Activated T-helper 1 cell treated with Interleukin-2 at 50 U/mL for 16 hours (primary cell): ENCODE results near the gene CPSF7.
"Not testable (repeated sequence)": the region's sequence is repeated elsewhere in the genome, so short reads cannot be mapped to it uniquely, and the experiment has no call there.

Experiments used
- DNase-seq: peaks from one replicate; pipeline ENCODE4 v3.0.0-alpha.2; 2020; ENCODE audit warnings: low read depth

Gene CPSF7

GRCh38 chr11:61439615-61440014 lies 9.8 kb upstream of the CPSF7 start:
- no peak for DNase-seq

DNA sequence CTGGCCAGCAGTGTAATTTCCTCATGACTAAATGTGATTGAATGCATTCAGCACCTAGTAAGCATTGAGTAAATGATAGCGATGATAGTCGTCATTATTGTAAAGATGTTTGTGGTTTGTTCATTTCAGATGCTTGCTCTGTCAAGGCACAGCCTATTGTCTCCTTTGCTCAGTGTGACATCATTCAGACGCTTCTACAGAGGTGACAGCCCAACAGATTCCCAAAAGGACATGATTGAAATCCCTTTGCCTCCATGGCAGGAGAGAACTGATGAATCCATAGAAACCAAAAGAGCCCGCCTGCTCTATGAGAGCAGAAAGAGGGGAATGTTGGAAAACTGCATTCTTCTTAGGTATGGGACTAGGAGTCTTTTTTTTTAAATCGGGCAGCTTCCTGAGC lies 7.7 kb upstream of the CPSF7 start:
- no peak for DNase-seq

DNA sequence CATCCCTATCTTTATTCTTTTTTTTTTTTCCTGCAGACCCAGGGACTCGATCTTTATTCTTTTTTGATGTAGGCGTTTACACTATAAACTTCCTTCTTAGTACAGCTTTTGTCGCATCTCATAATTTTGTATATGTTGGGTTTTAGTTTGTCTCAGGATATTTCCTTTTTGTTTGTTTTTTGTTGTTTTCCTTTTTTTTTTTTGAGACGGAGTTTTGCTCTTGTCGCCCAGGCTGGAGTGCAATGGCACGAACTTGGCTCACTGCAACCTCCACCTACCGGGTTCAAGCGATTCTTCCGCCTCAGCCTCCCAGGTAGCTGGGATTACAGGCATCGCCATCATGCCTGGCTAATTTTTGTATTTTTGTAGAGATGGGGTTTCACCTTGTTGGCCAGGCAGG lies 1.1 kb upstream of the CPSF7 start:
- not testable (repeated sequence) for DNase-seq

DNA sequence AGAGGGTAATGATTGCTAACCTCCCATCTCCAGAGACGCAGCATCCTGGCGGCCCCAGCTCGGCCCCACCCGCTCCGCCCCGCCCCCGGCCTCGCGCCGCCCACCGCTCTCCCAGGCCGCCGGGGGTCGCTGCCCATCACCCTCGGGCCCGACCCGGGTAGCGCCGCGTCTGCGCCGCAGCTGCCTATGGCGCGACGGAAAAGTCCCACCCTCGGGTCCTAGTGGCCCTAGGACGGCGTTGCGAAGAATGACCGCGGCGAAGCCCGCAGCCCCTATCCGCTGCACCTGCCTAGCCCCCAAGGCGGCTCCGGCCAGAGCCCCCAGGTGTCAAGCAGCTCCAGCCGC lies 457 bp downstream of the CPSF7 start:
- DNase-seq: peak; percentile 62

- no peak for DNase-seq
Observed at GRCh38 chr11:61425367-61426131, 4.2 kb downstream of the CPSF7 start.

DNA sequence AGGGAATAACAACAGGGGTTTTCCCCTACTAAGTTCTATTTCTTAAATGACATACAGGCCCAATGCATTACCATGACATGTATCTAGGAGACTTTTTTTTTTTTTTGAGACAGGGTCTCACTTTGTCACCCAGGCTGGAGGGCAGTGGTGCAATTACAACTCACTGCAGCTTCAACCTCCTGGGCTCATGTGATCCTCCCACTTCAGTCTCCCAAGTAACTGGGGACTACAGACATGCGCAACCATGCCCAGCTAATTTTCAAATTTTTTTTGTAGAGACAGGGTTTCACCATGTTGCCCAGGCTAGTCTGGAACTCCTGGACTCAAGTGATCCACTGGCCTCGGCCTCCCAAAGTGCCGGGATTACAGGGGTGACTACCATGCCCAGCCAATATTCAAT lies 7.5 kb downstream of the CPSF7 start:
- no peak for DNase-seq

DNA sequence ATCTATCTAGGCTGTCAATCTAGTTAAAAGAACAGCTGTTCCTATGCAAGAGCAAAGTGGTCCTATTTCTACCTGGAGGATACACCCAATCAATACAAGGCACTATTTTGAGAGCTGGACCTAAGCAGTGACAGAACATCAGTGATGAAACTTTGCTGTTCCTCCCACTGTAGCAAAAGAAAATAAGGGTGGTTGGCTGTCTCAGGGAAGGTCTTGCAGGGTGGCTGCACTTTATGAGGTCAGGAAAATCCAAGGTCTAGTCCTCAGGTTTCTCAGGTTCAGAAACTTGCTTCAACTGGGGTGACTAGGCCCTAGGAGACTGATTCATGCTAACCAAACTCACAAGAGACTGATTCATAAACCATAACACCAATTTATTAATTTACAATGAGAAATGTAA lies 11.6 kb downstream of the CPSF7 start:
- no peak for DNase-seq

- DNase-seq: no peak
Observed at GRCh38 chr11:61417670-61418069, 12.1 kb downstream of the CPSF7 start.

DNA sequence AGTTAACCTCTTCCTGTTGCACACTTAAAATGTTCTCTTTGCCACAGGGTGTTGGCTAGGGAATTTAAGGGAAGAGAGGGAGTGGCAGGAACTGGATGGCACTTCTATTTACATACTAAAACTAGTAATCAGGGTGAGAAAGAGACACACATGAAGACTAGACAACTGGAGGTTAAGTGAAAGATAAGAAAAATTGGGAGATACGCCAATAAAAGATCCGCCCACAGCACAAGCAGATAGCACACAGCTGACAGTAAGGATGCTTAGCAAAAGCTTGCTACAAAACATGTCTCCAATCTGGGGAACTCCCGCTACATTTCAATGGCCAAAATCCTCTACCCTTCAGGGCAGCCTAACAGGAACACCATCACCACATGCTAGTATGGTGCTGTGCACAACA lies 12.8 kb downstream of the CPSF7 start:
- no peak for DNase-seq

DNA sequence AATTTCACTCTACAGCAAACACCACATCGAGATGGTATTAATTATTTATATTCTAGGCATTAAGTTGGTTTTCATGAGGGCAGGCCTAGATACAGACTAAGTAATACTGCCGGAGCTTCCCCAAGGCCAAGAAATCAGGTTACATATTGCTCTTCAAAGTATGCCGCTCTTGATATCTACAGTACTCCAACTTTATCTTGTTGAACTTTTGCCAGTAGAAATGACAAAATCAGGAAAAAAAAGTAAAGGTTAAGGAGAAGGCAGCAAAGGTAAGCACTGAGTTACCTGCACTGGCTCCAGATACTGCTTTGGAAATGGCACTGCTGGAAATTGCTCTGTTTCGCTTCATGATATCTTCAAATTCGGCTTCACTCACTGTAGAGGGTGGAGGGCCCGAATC lies 14.4 kb downstream of the CPSF7 start:
- DNase-seq: no peak

DNA sequence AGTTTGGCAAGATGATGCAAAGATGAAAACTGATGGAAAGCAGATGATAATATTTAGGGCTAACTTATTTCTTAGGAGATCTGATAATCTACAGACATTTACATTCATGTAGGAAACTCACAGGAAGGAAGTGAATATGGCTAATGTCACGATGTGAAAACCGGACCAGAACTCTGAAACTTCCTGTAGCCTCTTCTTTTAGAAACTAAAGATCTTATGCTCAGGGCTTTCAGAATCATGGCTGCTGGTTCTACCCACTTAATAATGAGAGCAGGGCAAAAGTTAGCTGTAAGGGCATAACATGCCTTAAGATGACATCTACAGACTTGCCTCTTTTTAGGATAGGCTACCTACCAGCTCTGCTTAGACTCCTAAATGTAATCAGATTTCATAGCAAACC lies 15.2 kb downstream of the CPSF7 start:
- DNase-seq: no peak

DNA sequence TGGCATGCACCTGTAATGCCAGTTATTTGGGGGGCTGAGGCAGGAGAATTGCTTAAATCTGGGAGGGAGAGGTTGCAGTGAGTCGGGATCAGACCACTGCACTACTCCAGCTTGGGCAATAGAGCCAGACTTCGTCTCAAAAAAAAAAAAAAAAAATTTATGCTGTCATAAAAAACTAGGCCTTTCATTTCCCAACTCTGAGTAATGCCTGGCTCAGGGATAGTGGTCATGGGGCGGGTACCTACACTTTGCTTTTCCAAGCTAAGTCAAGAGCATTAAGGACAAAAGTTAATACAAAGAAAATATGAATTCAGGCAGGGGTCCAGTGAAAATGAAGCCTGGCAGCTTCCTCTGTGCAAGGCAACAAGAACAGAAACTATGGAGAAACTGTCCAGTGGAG lies 16.3 kb downstream of the CPSF7 start:
- no peak for DNase-seq

DNA sequence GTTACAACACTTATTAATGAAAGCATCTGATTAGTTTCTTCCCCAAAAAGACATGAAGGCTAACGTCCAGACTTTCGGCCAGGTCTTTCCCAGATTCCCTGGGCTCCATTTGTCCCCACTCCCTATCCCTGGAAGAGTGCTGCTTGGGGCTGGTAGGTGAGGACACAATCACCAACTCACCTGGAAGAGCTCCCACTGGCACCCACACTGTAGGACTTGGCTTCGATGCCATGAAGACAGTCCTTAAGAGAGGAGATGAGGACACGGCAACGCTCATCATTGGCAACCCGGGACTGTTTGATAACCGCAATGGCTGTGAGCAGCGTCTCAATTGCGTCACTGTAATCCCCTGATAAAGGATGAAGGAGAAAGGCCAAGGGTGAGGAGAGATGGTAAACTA lies 18.2 kb downstream of the CPSF7 start:
- no peak for DNase-seq

- no peak for DNase-seq
Observed at GRCh38 chr11:61406991-61407728, 22.6 kb downstream of the CPSF7 start.

DNA sequence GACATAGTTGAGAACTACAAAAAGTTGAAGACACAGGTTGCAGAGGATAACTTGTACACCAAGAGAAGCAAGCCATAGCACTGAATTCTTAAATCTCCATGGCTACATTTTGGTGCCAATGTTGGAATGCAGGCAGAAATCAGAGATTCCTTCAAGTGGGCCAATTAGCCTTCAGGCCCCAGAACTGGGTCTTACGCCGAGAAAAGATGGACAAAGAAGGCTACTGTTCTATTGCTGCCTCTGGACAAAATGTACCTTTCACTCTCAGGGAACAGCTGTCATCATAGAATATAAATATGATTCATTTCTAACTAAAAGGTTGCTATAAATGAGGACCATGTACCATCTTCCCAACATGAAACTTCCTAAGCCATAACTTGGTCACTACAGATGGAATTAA lies 23.7 kb downstream of the CPSF7 start:
- no peak for DNase-seq

- no peak for DNase-seq
Observed at GRCh38 chr11:61404641-61405040, 25.1 kb downstream of the CPSF7 start.

GRCh38 chr11:61404103-61404502 lies 25.7 kb downstream of the CPSF7 start:
- DNase-seq: no peak

GRCh38 chr11:61403658-61404057 lies 26.1 kb downstream of the CPSF7 start:
- no peak for DNase-seq

DNA sequence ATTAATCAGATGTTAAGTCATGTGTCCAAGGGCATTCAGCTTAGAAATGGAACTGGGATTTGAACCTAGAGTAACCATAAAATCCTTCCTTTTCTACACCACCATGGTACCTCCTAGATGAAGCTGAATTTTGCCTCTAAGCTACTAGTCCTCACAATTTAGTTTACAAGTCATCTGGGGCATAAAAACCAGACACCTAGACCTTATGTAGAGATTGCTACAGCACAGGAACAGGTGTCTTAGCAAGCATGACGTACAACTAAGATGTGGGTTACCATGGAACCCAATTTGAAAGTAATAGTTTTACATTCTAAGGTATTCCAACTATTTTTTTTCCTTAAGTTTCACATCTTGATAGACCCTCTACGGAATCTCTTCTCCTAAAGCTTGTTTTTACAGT lies 28.2 kb downstream of the CPSF7 start:
- DNase-seq: no peak

DNA sequence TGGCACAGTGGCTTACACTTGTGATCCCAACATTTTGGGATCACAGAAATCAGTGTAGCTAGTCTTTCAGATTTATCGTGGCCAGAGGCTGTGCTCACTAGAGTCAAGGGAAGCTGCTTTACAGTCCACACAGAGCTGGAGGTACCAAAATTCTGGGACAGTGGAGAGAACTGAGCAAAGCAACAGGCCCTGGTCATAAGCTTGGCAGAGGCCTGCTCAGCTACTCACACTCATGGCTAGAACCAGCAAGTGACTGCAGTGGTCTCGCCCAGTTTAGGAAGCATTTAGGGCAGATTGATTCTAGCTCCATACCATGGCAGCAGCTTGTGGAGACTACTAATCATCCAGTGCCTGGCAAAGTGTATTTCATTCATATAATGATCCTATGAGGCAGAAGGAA lies 28.6 kb downstream of the CPSF7 start:
- no peak for DNase-seq

GRCh38 chr11:61392981-61393595 lies 36.7 kb downstream of the CPSF7 start:
- no peak for DNase-seq

DNA sequence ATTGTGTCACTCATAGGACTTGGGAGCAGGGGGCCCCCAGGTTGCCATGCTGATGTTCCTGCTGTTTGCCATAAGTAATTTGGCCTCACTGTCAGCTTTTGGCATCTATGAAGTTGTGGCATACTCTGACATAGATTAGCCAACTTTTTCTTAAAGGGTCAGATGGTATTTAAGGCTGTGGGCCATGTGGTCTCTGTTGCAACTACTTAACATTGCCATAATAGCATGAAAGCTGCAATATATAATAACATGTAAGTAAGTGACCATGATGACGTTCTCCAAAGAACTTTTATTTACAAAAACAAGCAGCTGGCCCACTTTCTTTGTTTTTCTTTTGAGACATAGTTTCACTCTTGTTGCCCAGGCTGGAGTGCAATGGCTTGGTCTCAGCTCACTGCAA lies 39.6 kb downstream of the CPSF7 start:
- DNase-seq: no peak
